Astrocyte of the cerebellum (primary cell): ENCODE data around the gene RAPGEF2.

Experiments used
- DNase-seq: peaks from one replicate; pipeline ENCODE4 v3.0.0-alpha.2; 2011; ENCODE audit warnings: low read depth
- H3K4me3 ChIP-seq: 2 replicates; pipeline ENCODE4 v1.5.1; 2011; ENCODE audit warnings: mild to moderate bottlenecking, low read depth, low read length, moderate library complexity
- CTCF ChIP-seq: IDR thresholded peaks from 2 replicates; pipeline ENCODE4 v1.5.1; 2012; ENCODE audit warnings: low read length, low read depth, moderate library complexity, mild to moderate bottlenecking; ENCODE audit errors: missing control alignments
- in situ Hi-C: cut with HindIII; loops from 2 replicates; pipeline ENCODE4 v1.10.0; 2017; ENCODE audit warnings: low sequenced_read_pairs

Gene RAPGEF2

GRCh38 chr4:159143687-159144086 is 40.8 kb downstream of the RAPGEF2 start:
- H3K4me3 ChIP-seq = no peak overlapping the region
- no peak for DNase-seq
- in situ Hi-C loops = no loop called here
- TF ChIP-seq CTCF = no peak

DNA sequence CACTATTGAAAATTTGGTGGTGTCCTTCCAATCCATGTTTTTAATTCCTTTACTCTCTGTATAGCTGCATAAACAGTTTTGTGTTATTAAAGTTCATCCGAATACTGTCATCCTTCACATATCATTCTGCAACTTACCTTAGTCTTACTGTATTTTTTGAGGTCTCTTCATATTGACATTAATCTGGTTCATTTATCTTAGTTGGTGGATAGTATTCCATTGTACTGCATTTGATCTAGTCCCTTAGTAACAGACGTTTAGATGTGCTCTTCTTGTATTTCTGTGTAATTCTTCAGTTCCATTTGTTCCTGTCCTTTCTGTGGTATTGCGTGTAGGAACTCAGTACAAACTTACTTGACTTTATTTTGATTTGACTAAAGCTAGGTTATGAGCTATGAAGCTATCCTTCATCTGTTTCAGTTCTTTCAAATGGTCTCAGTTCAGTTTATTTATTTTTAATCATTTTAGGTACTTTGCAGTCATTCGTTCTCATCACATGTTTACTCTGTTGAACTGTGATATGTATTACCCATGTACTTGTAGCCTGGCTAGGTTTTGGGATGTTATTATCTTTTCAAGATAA is 41.3 kb downstream of the RAPGEF2 start:
- in situ Hi-C loops = no loop called here
- H3K4me3 ChIP-seq = no peak overlapping the region
- no peak for DNase-seq
- no peak for TF ChIP-seq CTCF

DNA sequence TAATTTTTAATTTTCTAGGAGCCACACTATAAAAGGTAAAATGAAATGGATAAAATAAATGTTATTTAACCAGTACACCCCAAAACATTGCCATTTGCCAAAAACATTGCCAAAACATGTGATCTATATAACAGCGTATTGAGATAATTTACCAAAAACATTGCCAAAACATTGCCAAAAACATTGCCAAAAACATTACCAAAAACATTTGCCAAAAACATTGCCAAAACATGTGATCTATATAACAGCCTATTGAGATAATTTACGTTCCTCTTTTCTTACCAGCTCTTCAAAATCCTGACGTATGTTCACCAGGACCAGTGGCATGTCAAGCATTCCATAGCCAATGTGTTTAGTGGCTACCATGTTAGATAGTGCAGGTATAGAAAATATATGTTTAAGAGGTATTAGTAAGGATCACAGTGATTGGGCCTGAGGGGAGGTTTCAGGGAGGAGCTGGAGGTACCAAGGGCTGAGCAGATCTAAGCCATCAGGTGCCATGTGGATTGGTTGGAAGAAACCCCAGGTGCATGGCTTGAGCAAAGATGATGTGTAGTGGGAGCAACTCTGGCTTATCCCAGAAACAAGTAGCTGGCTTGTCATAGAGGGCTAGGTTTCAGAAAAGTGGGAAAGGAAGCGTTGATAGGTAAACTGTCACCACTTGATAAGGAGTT is 42.6 kb downstream of the RAPGEF2 start:
- in situ Hi-C loops = no loop called here
- no peak for TF ChIP-seq CTCF
- DNase-seq = no peak
- H3K4me3 ChIP-seq = no peak overlapping the region

GRCh38 chr4:159145992-159146330 is 43.1 kb downstream of the RAPGEF2 start:
- no peak overlapping the region for H3K4me3 ChIP-seq
- in situ Hi-C loops = no loop called here
- TF ChIP-seq CTCF = no peak
- no peak for DNase-seq

DNA sequence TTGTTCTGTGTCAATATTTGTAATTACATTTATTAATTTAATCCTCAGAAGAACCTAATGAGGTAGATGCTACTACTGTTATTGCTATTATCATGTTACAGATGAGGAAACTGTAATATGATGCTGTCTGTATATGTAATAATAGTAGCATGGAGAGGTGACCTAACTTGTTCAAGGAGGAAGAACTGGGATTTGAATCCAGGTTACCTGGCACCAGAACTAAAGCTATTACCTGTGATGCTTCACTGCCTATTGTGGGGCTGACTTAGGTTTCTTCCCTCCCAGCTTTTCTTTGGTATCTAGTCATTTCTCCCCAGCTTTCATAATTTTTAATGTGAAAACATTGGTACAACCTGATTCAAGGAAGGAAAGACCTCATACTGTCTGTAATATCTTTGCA is 43.6 kb downstream of the RAPGEF2 start:
- no peak for TF ChIP-seq CTCF
- H3K4me3 ChIP-seq = no peak overlapping the region
- in situ Hi-C loops = no loop called here
- DNase-seq = no peak

DNA sequence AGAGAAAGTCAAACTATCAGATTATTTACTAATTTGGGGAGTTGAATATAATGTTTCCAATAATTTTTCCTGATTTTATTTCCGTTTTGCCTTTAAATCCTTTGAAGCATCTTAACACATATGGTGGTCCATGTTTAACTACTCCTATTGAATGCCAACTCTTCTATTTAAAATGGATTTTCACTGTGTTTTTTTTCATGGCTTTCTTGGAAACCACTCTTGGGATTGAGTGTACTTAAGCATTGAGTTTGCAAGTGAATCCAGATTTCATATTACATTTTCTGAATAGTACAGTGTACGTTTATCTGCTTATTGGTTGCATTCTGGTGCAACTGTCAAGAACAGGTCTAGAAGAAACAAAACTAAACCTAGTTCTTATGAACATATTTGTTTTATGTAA is 45.6 kb downstream of the RAPGEF2 start:
- no peak for DNase-seq
- no peak overlapping the region for H3K4me3 ChIP-seq
- TF ChIP-seq CTCF = no peak
- in situ Hi-C loops = no loop called here

GRCh38 chr4:159149666-159150065 is 46.8 kb downstream of the RAPGEF2 start:
- no peak overlapping the region for H3K4me3 ChIP-seq
- TF ChIP-seq CTCF = no peak
- no peak for DNase-seq
- in situ Hi-C loops = no loop called here
